Measurements from ENCODE around the gene NADK2.

- no peak for TF ChIP-seq CTCF (IDR thresholded peaks at IDR 0.05; ENCODE audit: insufficient read depth, low read length)
- no peak for TF ChIP-seq POLR2AphosphoS5 (IDR thresholded peaks at IDR 0.05; ENCODE audit: low read depth)
- TF ChIP-seq REST (IDR thresholded peaks at IDR 0.05; ENCODE audit: insufficient replicate concordance, low read depth) = no peak
- TF ChIP-seq GABPA (IDR thresholded peaks at IDR 0.05; ENCODE audit: low read depth) = no peak
Measured at GRCh38 chr5:36200513-36200912, 41.2 kb downstream of the NADK2 start.

Measured in HL-60 (cell line).